Mesangial cell (primary cell): ENCODE data around the gene SEPTIN12. TPM values are rescaled to one million over a fixed set of nuclear protein-coding genes. Genes with fewer than 3 reads are reported as not detected.

Source experiments
- total RNA-seq: library from RNA; depleted of rRNA; stranded (reverse); fragments of >200 nt; gene quantifications from 2 replicates; pipeline ENCODE4 v1.2.3, GENCODE V29; 2015

SEPTIN12 gene, protein sequence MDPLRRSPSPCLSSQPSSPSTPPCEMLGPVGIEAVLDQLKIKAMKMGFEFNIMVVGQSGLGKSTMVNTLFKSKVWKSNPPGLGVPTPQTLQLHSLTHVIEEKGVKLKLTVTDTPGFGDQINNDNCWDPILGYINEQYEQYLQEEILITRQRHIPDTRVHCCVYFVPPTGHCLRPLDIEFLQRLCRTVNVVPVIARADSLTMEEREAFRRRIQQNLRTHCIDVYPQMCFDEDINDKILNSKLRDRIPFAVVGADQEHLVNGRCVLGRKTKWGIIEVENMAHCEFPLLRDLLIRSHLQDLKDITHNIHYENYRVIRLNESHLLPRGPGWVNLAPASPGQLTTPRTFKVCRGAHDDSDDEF
- not detected in 2 replicates for total RNA-seq

GRCh38 chr16:4787627-4788482, at the start of gene SEPTIN12:
SEPTIN12 (minus strand) TSS chr16:4788345; CDS start chr16:4787645, 700 bp downstream.

GRCh38 chr16:4801962-4802658, 14.0 kb upstream of the SEPTIN12 start, which contains the start of gene ROGDI:
ROGDI (minus strand) TSS chr16:4802633; CDS start chr16:4802571, 62 bp downstream.

DNA sequence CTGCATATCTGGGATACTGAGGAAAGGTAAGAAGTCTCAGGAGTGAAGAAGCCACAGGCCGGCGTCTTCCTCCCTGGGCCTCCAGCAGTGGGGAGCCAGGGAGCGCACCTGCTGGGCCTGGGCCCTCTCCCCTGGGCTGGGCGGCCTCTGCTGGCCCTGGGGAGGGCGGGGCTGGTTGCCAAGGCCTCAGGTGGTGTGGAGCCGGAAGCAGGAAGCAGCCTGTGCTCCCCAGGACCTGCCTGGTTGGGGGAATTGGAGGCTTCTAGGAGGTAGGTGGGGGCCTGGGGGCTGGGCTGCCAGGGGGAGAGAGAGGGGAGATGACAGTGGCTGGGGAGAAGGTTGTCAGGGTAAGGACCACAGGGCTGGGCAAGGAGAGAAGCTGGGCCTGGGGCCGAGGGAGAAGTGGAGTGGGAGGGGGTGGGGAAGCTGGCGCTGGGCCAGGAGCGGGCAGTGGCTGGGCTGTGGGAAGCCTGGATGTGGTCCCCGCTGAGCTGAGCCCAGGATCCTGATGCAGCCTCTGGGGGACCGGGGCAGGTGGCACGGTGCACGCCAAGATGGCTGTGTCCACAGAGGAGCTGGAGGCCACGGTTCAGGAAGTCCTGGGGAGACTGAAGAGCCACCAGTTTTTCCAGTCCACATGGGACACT, 7.2 kb upstream of the SEPTIN12 start, which contains the start of gene SMIM22:
SMIM22 (plus strand) TSS at position 189 of the 647 bp plus-strand sequence; CDS start at position 555, 366 bp downstream.

GRCh38 chr16:4766875-4767628, 21.1 kb downstream of the SEPTIN12 start, which contains the start of gene ZNF500:
ZNF500 (minus strand) TSS chr16:4767162; CDS start chr16:4765978, 1,184 bp downstream.

DNA sequence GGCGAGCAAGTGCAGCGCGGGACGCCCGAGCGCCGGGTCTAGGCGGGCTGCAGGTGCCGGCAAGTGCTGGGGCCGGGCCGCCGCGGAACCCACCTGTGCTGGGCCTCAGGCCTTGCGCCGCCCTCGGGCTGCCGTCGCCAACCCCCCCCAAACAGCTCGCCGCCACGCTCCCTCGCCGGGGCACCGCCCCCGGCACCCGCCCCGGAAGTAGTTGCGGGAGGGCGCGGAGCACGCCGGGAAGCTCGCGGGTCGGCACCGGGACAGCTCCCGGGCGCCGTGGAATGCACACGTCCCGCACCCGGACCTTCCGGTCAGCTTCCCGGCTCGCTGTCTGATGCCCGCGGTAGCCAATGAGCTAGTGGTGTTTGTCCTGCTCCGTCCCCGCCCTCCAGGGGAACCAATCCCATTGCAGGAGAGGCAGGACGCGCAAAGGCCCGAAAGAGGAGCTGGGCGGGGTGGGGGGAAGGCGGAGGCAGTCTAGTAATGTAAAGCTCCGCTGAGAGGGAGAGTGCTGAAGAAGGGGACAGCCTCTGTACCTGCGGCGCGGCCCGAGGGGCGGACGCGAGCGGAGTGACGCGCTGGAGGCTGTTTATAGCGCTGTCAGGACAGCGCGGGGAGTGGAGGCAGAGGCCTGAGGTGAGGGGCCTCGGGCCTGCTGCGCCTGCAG, 53.9 kb downstream of the SEPTIN12 start, which contains the start of the genes ANKS3 and DNAAF8:
ANKS3 (minus strand) TSS at position 209 of the 667 bp plus-strand sequence. CDS start 4,122 bp downstream, outside the sequence.
DNAAF8 (plus strand) TSS at position 475 of the 667 bp plus-strand sequence. CDS start 1,978 bp downstream, outside the sequence.

Other genes with a start within 250 kb of the SEPTIN12 start
- gene CDIP1, start 249.6 kb downstream of the SEPTIN12 start, total RNA-seq = 18.6 and 19.9 TPM in 2 replicates
- under 0.01 and 0.13 TPM in 2 replicates for gene C16orf96, start 232.0 kb downstream of the SEPTIN12 start, total RNA-seq
- 13.5 and 17.5 TPM in 2 replicates for gene UBALD1, start 173.5 kb downstream of the SEPTIN12 start, total RNA-seq
- gene MGRN1, start 163.5 kb downstream of the SEPTIN12 start, total RNA-seq = 52.8 and 60.6 TPM in 2 replicates
- gene NUDT16L1, start 94.8 kb downstream of the SEPTIN12 start, total RNA-seq = 36.3 and 54.4 TPM in 2 replicates
- 18.6 and 27.8 TPM in 2 replicates for gene ANKS3, start 54.1 kb downstream of the SEPTIN12 start, total RNA-seq
- gene DNAAF8, start 53.8 kb downstream of the SEPTIN12 start, total RNA-seq = 0.63 and 0.81 TPM in 2 replicates
- gene ZNF500, start 21.2 kb downstream of the SEPTIN12 start, total RNA-seq = 8.8 and 15.7 TPM in 2 replicates
- gene SMIM22, start 7.0 kb upstream of the SEPTIN12 start, total RNA-seq = not detected in 2 replicates
- 25.9 and 45.0 TPM in 2 replicates for gene ROGDI, start 14.3 kb upstream of the SEPTIN12 start, total RNA-seq
- 37.8 and 38.3 TPM in 2 replicates for gene GLYR1, start 58.9 kb upstream of the SEPTIN12 start, total RNA-seq
- gene UBN1, start 59.1 kb upstream of the SEPTIN12 start, total RNA-seq = 26.9 and 30.3 TPM in 2 replicates
- 2.0 and 23.8 TPM in 2 replicates for gene PPL, start 148.8 kb upstream of the SEPTIN12 start, total RNA-seq
- under 0.01 and 0.13 TPM in 2 replicates for gene SEC14L5, start 170.0 kb upstream of the SEPTIN12 start, total RNA-seq
- gene NAGPA, start 245.6 kb upstream of the SEPTIN12 start, total RNA-seq = 30.5 and 32.6 TPM in 2 replicates